Osteoblast (primary cell): Measurements from ENCODE around the gene STRA6. TPM values are rescaled to one million over a fixed set of nuclear protein-coding genes. Genes with fewer than 3 reads are reported as not detected.

Source experiments
- DNase-seq: peaks from one replicate; pipeline ENCODE4 v3.0.0; 2011; ENCODE audit warnings: low spot score, mixed read lengths; ENCODE audit not compliant: insufficient read length; ENCODE audit errors: missing footprints
- H2AFZ ChIP-seq: 2 replicates; pipeline ENCODE4 v1.6.0; 2011; ENCODE audit warnings: mild to moderate bottlenecking, low read length
- H3K27ac ChIP-seq: 2 replicates; pipeline ENCODE4 v1.5.1; 2011; ENCODE audit warnings: mild to moderate bottlenecking, low read depth, low read length, moderate library complexity
- H3K27me3 ChIP-seq: 2 replicates; pipeline ENCODE4 v1.6.0; 2012; ENCODE audit warnings: mild to moderate bottlenecking, control low read depth, inconsistent platforms, low read length, moderate library complexity; ENCODE audit not compliant: insufficient read depth
- H3K36me3 ChIP-seq: 2 replicates; pipeline ENCODE4 v1.5.1; 2011; ENCODE audit warnings: mild to moderate bottlenecking, low read length, control low read depth, moderate library complexity; ENCODE audit not compliant: insufficient read depth
- H3K4me1 ChIP-seq: 2 replicates; pipeline ENCODE4 v1.5.1; 2011; ENCODE audit warnings: mild to moderate bottlenecking, low read length, control low read depth, moderate library complexity; ENCODE audit not compliant: insufficient read depth
- H3K4me2 ChIP-seq: 2 replicates; pipeline ENCODE4 v1.6.0; 2011; ENCODE audit warnings: mild to moderate bottlenecking, low read length; ENCODE audit not compliant: insufficient read depth
- H3K4me3 ChIP-seq: fragments of 200-600 bp; sonication (generic); 3 replicates; pipeline ENCODE4 v1.5.1; 2012; ENCODE audit warnings: mild to moderate bottlenecking, low read length, inconsistent platforms; ENCODE audit not compliant: insufficient read depth
- H3K79me2 ChIP-seq: 2 replicates; pipeline ENCODE4 v1.6.0; 2012; ENCODE audit warnings: mild to moderate bottlenecking, low read length, control low read depth, inconsistent platforms; ENCODE audit not compliant: insufficient read depth
- H3K9me3 ChIP-seq: 2 replicates; pipeline ENCODE4 v1.5.1; 2011; ENCODE audit warnings: low read depth, low read length, control low read depth
- H4K20me1 ChIP-seq: 2 replicates; pipeline ENCODE4 v1.6.0; 2012; ENCODE audit warnings: mild to moderate bottlenecking, low read length, control low read depth; ENCODE audit not compliant: insufficient read depth
- total RNA-seq: library from RNA; depleted of rRNA; stranded (reverse); fragments of >200 nt; gene quantifications from 2 replicates; pipeline ENCODE4 v1.2.3, GENCODE V29; 2012
- TF ChIP-seq, protein P1 (sequence below): IDR thresholded peaks from 2 replicates; pipeline ENCODE4 v1.5.1; 2011; ENCODE audit warnings: mild to moderate bottlenecking, low read depth, low read length, moderate library complexity; ENCODE audit errors: extremely low read depth

The STRA6 gene
- total RNA-seq, 1 donor = 0.36 TPM

DNA sequence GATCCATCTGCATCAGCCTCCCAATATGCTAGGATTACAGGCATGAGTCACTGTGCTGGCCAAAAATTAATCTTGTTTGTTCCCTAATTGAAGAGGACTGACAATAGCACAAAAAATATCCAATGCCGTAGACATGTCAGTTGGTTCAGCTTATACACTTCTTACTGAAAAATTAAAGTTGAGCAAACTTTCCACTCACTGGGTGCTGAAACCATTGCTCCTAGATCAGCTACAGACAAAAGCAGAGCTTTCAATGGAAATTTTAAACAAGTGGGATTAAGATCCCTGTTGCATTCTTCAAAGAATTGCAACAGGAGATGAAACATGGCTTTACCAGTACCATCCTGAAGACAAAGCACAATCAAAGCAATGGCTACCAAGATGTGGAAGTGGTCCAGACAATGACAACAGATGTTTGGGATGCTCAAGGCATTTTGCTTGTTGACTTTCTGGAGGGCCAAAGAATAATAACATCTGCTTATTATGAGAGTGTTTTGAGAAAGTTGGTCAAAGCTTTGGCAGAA, 56.2 kb downstream of the STRA6 start:
- Histone ChIP-seq H3K4me1 (no peaks in the 10 kb centered on the region), H3K9me3 (no peaks in the 10 kb centered on the region), H3K27me3 (peaks cover 14% of the 10 kb centered on the region), H3K36me3 (no peaks in the 10 kb centered on the region), H3K4me3 (no peak overlapping the region), H3K4me2 (no peak overlapping the region), H4K20me1 (no peaks in the 10 kb centered on the region), H3K27ac (no peak overlapping the region), H2AFZ (no peak overlapping the region), H3K79me2 (no peaks in the 10 kb centered on the region)
- TF ChIP-seq, protein P1, sequence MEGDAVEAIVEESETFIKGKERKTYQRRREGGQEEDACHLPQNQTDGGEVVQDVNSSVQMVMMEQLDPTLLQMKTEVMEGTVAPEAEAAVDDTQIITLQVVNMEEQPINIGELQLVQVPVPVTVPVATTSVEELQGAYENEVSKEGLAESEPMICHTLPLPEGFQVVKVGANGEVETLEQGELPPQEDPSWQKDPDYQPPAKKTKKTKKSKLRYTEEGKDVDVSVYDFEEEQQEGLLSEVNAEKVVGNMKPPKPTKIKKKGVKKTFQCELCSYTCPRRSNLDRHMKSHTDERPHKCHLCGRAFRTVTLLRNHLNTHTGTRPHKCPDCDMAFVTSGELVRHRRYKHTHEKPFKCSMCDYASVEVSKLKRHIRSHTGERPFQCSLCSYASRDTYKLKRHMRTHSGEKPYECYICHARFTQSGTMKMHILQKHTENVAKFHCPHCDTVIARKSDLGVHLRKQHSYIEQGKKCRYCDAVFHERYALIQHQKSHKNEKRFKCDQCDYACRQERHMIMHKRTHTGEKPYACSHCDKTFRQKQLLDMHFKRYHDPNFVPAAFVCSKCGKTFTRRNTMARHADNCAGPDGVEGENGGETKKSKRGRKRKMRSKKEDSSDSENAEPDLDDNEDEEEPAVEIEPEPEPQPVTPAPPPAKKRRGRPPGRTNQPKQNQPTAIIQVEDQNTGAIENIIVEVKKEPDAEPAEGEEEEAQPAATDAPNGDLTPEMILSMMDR = no peak
- DNase-seq = no peak

DNA sequence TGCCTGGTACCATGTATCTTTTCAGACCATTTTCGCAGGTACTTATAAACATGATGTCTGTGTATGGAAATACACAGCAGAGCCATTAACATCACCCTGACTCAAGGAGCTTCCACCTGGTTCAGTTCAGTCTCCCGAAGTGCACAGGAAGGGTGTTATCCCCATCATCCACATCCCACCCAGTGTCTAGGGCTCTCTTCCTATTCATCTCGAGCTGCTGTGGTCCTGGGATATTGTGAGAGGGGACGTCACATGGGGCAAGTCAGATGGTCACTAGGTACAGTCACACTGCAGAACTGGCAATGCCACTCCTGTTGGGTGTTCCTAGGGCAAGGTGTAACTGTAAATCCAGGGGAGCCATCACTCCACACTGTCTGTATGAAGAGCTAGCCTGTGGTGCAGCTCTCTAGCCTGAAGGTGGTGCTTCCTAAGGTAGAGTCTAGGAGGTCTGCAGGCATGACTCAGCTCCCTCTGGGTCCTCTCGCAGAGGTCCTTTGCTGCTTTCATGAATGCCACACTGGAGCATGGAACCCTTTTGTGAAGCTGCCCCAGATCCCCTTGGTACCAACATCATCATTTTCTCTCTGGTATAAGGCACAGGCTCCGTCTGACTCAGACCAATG, 58.3 kb downstream of the STRA6 start:
- no peak overlapping the region for H3K4me2 ChIP-seq
- no peaks in the 10 kb centered on the region for H3K9me3 ChIP-seq
- no peaks in the 10 kb centered on the region for H3K36me3 ChIP-seq
- DNase-seq = no peak
- no peak overlapping the region for H2AFZ ChIP-seq
- no peaks in the 10 kb centered on the region for H3K4me1 ChIP-seq
- peaks cover 24% of the 10 kb centered on the region for H3K27me3 ChIP-seq
- TF ChIP-seq, protein P1 = no peak
- no peak overlapping the region for H3K4me3 ChIP-seq
- H3K27ac ChIP-seq = no peak overlapping the region
- H4K20me1 ChIP-seq = no peaks in the 10 kb centered on the region
- no peaks in the 10 kb centered on the region for H3K79me2 ChIP-seq

DNA sequence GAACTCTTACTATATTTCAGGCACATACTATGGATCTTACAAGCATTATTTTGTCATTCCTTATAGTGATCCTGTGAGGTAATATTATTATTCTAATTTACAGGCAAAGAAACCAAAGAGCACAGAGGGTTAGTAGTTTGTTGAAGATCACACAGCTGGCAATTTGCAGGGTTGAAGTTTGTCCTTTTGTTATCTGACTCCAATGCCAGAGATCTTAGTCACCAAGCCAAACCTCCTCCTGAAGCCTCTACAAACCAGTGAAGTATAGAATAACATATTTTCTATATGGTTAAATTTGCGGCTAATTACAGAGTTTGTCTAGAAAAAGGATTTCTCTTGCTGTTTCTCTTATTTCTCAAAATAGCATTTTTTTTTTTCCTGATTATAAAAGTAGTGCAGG, 61.0 kb downstream of the STRA6 start:
- no peaks in the 10 kb centered on the region for H4K20me1 ChIP-seq
- H3K4me2 ChIP-seq = no peak overlapping the region
- no peak overlapping the region for H3K27ac ChIP-seq
- peaks cover 26% of the 10 kb centered on the region for H3K27me3 ChIP-seq
- no peaks in the 10 kb centered on the region for H3K79me2 ChIP-seq
- H3K36me3 ChIP-seq = no peaks in the 10 kb centered on the region
- no peak overlapping the region for H3K4me3 ChIP-seq
- DNase-seq = no peak
- peaks cover 4% of the 10 kb centered on the region for H3K4me1 ChIP-seq
- no peaks in the 10 kb centered on the region for H3K9me3 ChIP-seq
- TF ChIP-seq, protein P1 = no peak
- H2AFZ ChIP-seq = no peak overlapping the region

DNA sequence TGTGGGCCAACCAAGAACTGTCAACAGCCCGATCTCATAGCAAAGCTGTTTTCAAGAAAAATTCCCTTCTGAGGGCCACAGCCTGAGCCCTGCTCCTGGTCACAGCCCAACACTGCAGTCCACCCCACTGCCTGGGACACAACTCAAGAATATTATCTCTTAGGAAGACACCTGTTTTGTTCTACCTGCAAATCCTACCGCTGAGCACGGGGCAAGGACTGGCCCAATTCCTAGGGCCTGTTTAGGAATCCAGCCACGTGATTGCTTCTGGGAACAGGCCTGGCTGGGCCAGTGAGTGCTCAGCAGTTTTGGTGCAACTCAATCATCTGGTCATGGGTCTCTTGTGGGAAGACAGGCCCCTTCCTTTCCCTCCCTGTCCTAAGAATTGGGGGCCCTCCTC, 63.9 kb downstream of the STRA6 start:
- H3K4me2 ChIP-seq = no peak overlapping the region
- DNase-seq = no peak
- H3K27me3 ChIP-seq = peaks cover 42% of the 10 kb centered on the region
- H4K20me1 ChIP-seq = no peaks in the 10 kb centered on the region
- peaks cover 2% of the 10 kb centered on the region for H3K9me3 ChIP-seq
- H3K4me3 ChIP-seq = no peak overlapping the region
- H3K79me2 ChIP-seq = no peaks in the 10 kb centered on the region
- H3K4me1 ChIP-seq = peaks cover 5% of the 10 kb centered on the region
- TF ChIP-seq, protein P1 = no peak
- H3K27ac ChIP-seq = no peak overlapping the region
- H2AFZ ChIP-seq = no peak overlapping the region
- no peaks in the 10 kb centered on the region for H3K36me3 ChIP-seq
